AG10803 (cell line): ENCODE measurements around the gene FOXL1.

Experiments
- DNase-seq: peaks from one replicate; pipeline ENCODE4 v3.0.0; 2010; ENCODE audit warnings: low read depth
- H3K4me3 ChIP-seq: 2 replicates; pipeline ENCODE4 v1.5.1; 2011; ENCODE audit warnings: mild to moderate bottlenecking, low read length, control low read depth
- CTCF ChIP-seq: conservative IDR thresholded peaks from 2 replicates; pipeline ENCODE4 v1.5.1; 2011; ENCODE audit warnings: mild to moderate bottlenecking, low read length, control low read depth, inconsistent platforms

The FOXL1 gene

GRCh38 chr16:86626966-86627365, 48.6 kb downstream of the FOXL1 start:
- no peak for DNase-seq
- TF ChIP-seq CTCF = no peak
- no peak overlapping the region for H3K4me3 ChIP-seq

GRCh38 chr16:86628614-86629013, 50.3 kb downstream of the FOXL1 start:
- H3K4me3 ChIP-seq = no peak overlapping the region
- DNase-seq = no peak
- TF ChIP-seq CTCF = no peak

GRCh38 chr16:86630471-86630870, 52.1 kb downstream of the FOXL1 start:
- TF ChIP-seq CTCF = no peak
- H3K4me3 ChIP-seq = no peak overlapping the region
- DNase-seq = no peak

DNA sequence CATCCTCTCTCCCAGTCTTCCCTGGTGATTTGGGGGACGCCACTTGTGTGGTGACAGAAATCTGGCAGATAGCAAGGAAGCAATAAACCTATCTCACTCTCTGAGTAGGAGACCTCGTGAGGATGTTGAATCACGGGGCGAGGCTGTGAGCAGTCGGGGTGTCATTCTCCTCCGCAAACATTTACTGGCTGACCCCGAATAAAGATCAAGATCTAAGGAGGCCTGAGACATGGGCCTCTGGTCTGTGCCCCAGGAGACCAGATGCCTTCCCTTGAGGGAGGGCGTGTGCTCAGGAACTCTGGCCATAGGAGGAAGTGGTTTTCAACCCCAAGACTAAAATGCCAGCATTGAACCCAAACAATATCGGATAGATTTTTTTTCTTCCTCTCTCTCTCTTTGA, 53.1 kb downstream of the FOXL1 start:
- H3K4me3 ChIP-seq = no peak overlapping the region
- no peak for TF ChIP-seq CTCF
- no peak for DNase-seq
